Ishikawa (cell line): ENCODE results near the gene ATXN1.

Source experiments
- CEBPB ChIP-seq: IDR thresholded peaks from 2 replicates; pipeline ENCODE4 v1.6.1; 2012
- CREB1 ChIP-seq: IDR thresholded peaks from 2 replicates; pipeline ENCODE4 v1.6.1; 2012; ENCODE audit warnings: low read depth
- EGR1 ChIP-seq: IDR thresholded peaks from 2 replicates; pipeline ENCODE4 v1.6.1; 2012
- FOXM1 ChIP-seq: IDR thresholded peaks from 2 replicates; pipeline ENCODE4 v1.6.1; 2012; ENCODE audit warnings: low read depth, borderline replicate concordance
- RAD21 ChIP-seq: IDR thresholded peaks from 2 replicates; pipeline ENCODE4 v1.6.1; 2012; ENCODE audit warnings: low read depth
- TEAD4 ChIP-seq: IDR thresholded peaks from 2 replicates; pipeline ENCODE4 v1.6.1; 2012
- YY1 ChIP-seq: IDR thresholded peaks from 2 replicates; pipeline ENCODE4 v1.6.1; 2012; ENCODE audit warnings: low read depth
- ZBTB7A ChIP-seq: IDR thresholded peaks from 2 replicates; pipeline ENCODE4 v1.6.1; 2012; ENCODE audit warnings: low read depth
- TF ChIP-seq, protein P1 (sequence below): IDR thresholded peaks from 2 replicates; pipeline ENCODE4 v1.6.1; 2012

DNA sequence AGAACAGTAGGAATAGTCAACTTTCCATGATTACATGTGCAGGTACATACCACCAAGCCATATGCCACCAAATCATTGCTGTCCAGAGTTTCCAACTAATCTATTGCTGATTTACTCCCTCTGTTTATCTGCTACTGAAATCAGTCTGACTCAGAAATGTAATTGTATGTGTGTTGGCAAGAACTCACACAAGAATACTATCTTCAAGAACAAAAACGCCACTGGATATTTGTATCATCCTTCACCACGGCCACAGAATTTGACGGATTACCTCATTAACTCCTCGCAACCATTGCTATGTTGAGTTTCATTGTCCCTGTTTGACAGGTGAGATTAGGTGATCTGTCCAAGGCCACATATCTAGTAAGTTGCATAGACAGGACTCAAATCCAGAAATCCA is 363.6 kb downstream of the ATXN1 start:
- TF ChIP-seq ZBTB7A = no peak
- TF ChIP-seq, protein P1, sequence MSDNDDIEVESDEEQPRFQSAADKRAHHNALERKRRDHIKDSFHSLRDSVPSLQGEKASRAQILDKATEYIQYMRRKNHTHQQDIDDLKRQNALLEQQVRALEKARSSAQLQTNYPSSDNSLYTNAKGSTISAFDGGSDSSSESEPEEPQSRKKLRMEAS = no peak
- no peak for TF ChIP-seq CEBPB
- no peak for TF ChIP-seq YY1
- TF ChIP-seq FOXM1 = no peak
- no peak for TF ChIP-seq TEAD4
- TF ChIP-seq EGR1 = no peak
- no peak for TF ChIP-seq CREB1
- no peak for TF ChIP-seq RAD21
